Natural killer cell (primary cell): ENCODE results near the gene FHOD3. TPM values are rescaled to one million over a fixed set of nuclear protein-coding genes. Genes with fewer than 3 reads are reported as not detected.

Experiments used
- ATAC-seq, 3 donors: fragments of 150-1000 bp in 2 of 3; fragments of 200-7000 bp in 1 of 3; cut with Tn5 transposase; 1 replicate in 1 of 3; 2 replicates in 2 of 3; pipeline ENCODE4 v1.10.0; 2021; ENCODE audit warnings: mild to moderate bottlenecking in 2 of 3, moderate library complexity in 2 of 3
- DNase-seq, 2 donors: peaks; one replicate each; pipeline versions ENCODE4 v3.0.0 to v3.0.0-alpha.2; 2013 to 2021; ENCODE audit warnings: mixed read lengths in 1 of 2
- H3K27ac ChIP-seq: one replicate; pipeline ENCODE4 v1.5.1; 2013; ENCODE audit warnings: mild to moderate bottlenecking, low read length
- H3K27me3 ChIP-seq: one replicate; pipeline ENCODE4 v1.6.1; 2013; ENCODE audit warnings: low read length; ENCODE audit not compliant: control insufficient read depth, insufficient read depth
- H3K36me3 ChIP-seq: one replicate; pipeline ENCODE4 v1.6.1; 2013; ENCODE audit warnings: low read length; ENCODE audit not compliant: control insufficient read depth, insufficient read depth
- H3K4me1 ChIP-seq: one replicate; pipeline ENCODE4 v1.6.1; 2013; ENCODE audit warnings: low read length; ENCODE audit not compliant: control insufficient read depth, insufficient read depth
- H3K4me3 ChIP-seq: one replicate; pipeline ENCODE4 v1.5.1; 2013; ENCODE audit warnings: low read length
- H3K9me3 ChIP-seq: one replicate; pipeline ENCODE4 v1.6.1; 2013; ENCODE audit warnings: low read length; ENCODE audit not compliant: control insufficient read depth, insufficient read depth
- H3K27ac Mint-ChIP-seq, 2 donors: one replicate each; pipeline ENCODE4 v1.8.0; 2022; ENCODE audit warnings: mild to moderate bottlenecking in 2 of 2, mixed read lengths in 2 of 2, moderate library complexity in 1 of 2
- H3K27me3 Mint-ChIP-seq, 2 donors: one replicate each; pipeline ENCODE4 v1.8.0; 2022; ENCODE audit warnings: low read depth in 2 of 2, mixed read lengths in 2 of 2
- H3K36me3 Mint-ChIP-seq: one replicate; pipeline ENCODE4 v1.8.0; 2022; ENCODE audit warnings: mixed read lengths
- H3K4me1 Mint-ChIP-seq, 2 donors: one replicate each; pipeline ENCODE4 v1.8.0; 2022; ENCODE audit warnings: mixed read lengths in 2 of 2
- H3K4me3 Mint-ChIP-seq: one replicate; pipeline ENCODE4 v1.8.0; 2022; ENCODE audit warnings: mild to moderate bottlenecking, moderate library complexity, mixed read lengths
- H3K9me3 Mint-ChIP-seq, 2 donors: one replicate each; pipeline ENCODE4 v1.8.0; 2022; ENCODE audit warnings: mixed read lengths in 2 of 2
- WGBS: methylation state at CpG from one replicate; pipeline ENCODE4 v1.1.7; 2013; ENCODE audit warnings: missing lambda C conversion rate; ENCODE audit not compliant: insufficient coverage; 5-methylcytosine and 5-hydroxymethylcytosine counted together
- intact Hi-C: fragments of 100-400 bp; cut with micrococcal nuclease; formaldehyde crosslinking; loops from one replicate; pipeline ENCODE4 v1.14.2; 2022
- total RNA-seq, 4 donors: library from RNA; stranded (reverse); fragments of 120-200 nt in 1 of 4; gene quantifications; one replicate each; pipeline versions ENCODE4 v1.2.3 to v1.2.4, GENCODE V29; 2013 to 2022
- TF ChIP-seq, protein P1 (sequence below): fragments of 200-600 bp; IDR thresholded peaks from one replicate; pipeline ENCODE4 v1.8.0; 2022; ENCODE audit warnings: antibody characterized with exemption

The FHOD3 gene
- total RNA-seq, 3 donors from 2014 or later (not counting 1 experiment from before 2014, with no cell fraction given): not detected

DNA sequence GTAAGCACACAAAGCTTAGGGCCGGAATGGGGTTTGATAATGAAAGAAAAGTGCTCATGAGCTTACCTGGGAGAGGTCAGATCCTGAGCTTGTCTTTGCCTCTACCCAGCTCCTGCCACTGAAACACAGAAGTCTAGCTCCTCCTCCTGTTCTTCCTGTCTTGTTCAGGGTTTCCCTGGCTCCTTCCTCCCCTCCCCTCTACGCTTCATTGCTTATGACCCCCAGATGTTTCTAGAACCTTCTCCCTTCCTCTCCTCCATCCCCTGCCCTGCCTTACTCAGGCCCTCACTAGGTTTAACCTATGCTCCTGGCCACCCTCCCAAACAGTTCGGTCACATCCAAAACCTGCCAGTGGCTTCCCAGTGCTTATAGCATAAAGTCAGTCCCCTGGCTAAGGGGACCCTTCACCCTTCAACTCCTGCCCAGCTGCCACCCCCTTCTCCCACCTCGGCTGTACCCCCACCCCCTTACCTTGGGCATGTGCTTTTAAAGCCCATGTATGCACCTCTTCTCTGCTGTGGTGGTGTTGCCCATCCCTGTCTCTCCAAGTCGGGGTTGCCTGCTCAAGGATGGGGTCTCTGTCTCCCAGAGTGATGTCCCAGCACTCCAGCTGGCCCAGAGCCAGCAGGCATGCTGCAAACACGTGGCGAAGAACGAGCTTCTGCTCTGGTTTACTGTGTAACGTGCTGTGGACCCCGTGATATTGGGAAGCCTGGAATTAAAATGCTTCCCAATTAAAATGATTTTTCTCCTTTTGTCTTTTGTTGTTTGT, 297.7 kb downstream of the FHOD3 start:
- H3K36me3 Mint-ChIP-seq: no peaks in the 10 kb centered on the region
- DNase-seq: no peak
- no peaks in the 10 kb centered on the region for H3K9me3 ChIP-seq
- no peaks in the 10 kb centered on the region for H3K4me1 Mint-ChIP-seq
- no peaks in the 10 kb centered on the region for H3K4me1 ChIP-seq
- H3K36me3 ChIP-seq: no peaks in the 10 kb centered on the region
- H3K27ac Mint-ChIP-seq: no peak overlapping the region
- TF ChIP-seq, protein P1, sequence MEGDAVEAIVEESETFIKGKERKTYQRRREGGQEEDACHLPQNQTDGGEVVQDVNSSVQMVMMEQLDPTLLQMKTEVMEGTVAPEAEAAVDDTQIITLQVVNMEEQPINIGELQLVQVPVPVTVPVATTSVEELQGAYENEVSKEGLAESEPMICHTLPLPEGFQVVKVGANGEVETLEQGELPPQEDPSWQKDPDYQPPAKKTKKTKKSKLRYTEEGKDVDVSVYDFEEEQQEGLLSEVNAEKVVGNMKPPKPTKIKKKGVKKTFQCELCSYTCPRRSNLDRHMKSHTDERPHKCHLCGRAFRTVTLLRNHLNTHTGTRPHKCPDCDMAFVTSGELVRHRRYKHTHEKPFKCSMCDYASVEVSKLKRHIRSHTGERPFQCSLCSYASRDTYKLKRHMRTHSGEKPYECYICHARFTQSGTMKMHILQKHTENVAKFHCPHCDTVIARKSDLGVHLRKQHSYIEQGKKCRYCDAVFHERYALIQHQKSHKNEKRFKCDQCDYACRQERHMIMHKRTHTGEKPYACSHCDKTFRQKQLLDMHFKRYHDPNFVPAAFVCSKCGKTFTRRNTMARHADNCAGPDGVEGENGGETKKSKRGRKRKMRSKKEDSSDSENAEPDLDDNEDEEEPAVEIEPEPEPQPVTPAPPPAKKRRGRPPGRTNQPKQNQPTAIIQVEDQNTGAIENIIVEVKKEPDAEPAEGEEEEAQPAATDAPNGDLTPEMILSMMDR: no peak
- no peak overlapping the region for H3K27ac ChIP-seq
- H3K27me3 Mint-ChIP-seq: no peaks in the 10 kb centered on the region
- no peaks in the 10 kb centered on the region for H3K9me3 Mint-ChIP-seq
- H3K4me3 ChIP-seq: no peak overlapping the region
- ATAC-seq: no peak
- 79% methylated on average over 10 of the region's 10 CpGs for WGBS
- no peaks in the 10 kb centered on the region for H3K27me3 ChIP-seq
- no peak overlapping the region for H3K4me3 Mint-ChIP-seq
- intact Hi-C loops: no loop called here

- no peaks in the 10 kb centered on the region for H3K9me3 Mint-ChIP-seq
- H3K27ac Mint-ChIP-seq: no peak overlapping the region
- no peak for ATAC-seq
- H3K27ac ChIP-seq: no peak overlapping the region
- no peak overlapping the region for H3K4me3 ChIP-seq
- H3K4me3 Mint-ChIP-seq: no peak overlapping the region
- 95% methylated on average over 6 of the region's 6 CpGs for WGBS
- H3K4me1 ChIP-seq: no peaks in the 10 kb centered on the region
- H3K27me3 Mint-ChIP-seq: no peaks in the 10 kb centered on the region
- H3K36me3 Mint-ChIP-seq: no peaks in the 10 kb centered on the region
- TF ChIP-seq, protein P1: no peak
- no peaks in the 10 kb centered on the region for H3K9me3 ChIP-seq
- no peaks in the 10 kb centered on the region for H3K27me3 ChIP-seq
- no peak for DNase-seq
- intact Hi-C loops: no loop called here
- no peaks in the 10 kb centered on the region for H3K4me1 Mint-ChIP-seq
- H3K36me3 ChIP-seq: no peaks in the 10 kb centered on the region
Measured at GRCh38 chr18:36595818-36596215, 298.3 kb downstream of the FHOD3 start.

DNA sequence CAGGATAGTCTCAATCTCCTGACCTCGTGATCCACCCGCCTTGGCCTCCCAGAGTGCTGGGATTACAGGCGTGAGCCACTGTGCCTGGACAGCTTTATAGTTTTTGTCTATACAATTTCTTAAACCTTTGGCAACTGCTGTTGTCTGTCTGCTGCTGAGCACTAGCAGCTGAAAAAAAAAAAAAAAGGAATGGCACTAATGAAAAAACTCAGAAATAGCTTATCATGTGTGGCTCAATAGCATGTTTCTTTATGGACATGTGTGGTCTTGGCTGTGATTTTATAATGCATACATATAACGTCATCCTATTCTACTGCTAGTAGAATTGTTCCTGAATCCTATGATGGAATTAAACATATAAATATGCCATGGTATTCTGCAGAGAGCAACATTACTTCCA, 300.1 kb downstream of the FHOD3 start:
- no peaks in the 10 kb centered on the region for H3K4me1 ChIP-seq
- no peaks in the 10 kb centered on the region for H3K9me3 Mint-ChIP-seq
- H3K9me3 ChIP-seq: no peaks in the 10 kb centered on the region
- ATAC-seq (no peak), DNase-seq (no peak)
- no peak overlapping the region for H3K27ac Mint-ChIP-seq
- no peaks in the 10 kb centered on the region for H3K4me1 Mint-ChIP-seq
- no peaks in the 10 kb centered on the region for H3K36me3 Mint-ChIP-seq
- no peaks in the 10 kb centered on the region for H3K36me3 ChIP-seq
- TF ChIP-seq, protein P1: no peak
- H3K27me3 ChIP-seq: no peaks in the 10 kb centered on the region
- H3K27me3 Mint-ChIP-seq: no peaks in the 10 kb centered on the region
- no peak overlapping the region for H3K4me3 ChIP-seq
- no peak overlapping the region for H3K27ac ChIP-seq
- H3K4me3 Mint-ChIP-seq: no peak overlapping the region
- intact Hi-C loops: no loop called here
- WGBS: 90% methylated on average over 3 of the region's 4 CpGs

GRCh38 chr18:36600548-36600947, 303.0 kb downstream of the FHOD3 start:
- no peaks in the 10 kb centered on the region for H3K9me3 Mint-ChIP-seq
- DNase-seq (no peak), ATAC-seq (no peak)
- WGBS: 74% methylated on average over 3 of the region's 3 CpGs
- Histone ChIP-seq H3K9me3 (no peaks in the 10 kb centered on the region), H3K4me3 (no peak overlapping the region), H3K27me3 (no peaks in the 10 kb centered on the region), H3K36me3 (no peaks in the 10 kb centered on the region), H3K4me1 (no peaks in the 10 kb centered on the region), H3K27ac (no peak overlapping the region)
- intact Hi-C loops: no loop called here
- H3K4me3 Mint-ChIP-seq: no peak overlapping the region
- TF ChIP-seq, protein P1: no peak
- H3K36me3 Mint-ChIP-seq: no peaks in the 10 kb centered on the region
- H3K27ac Mint-ChIP-seq: no peak overlapping the region
- H3K27me3 Mint-ChIP-seq: no peaks in the 10 kb centered on the region
- no peaks in the 10 kb centered on the region for H3K4me1 Mint-ChIP-seq
